AG09319 (cell line): ENCODE results near the gene SAMD11.

Source experiments
- DNase-seq: peaks from one replicate; pipeline ENCODE4 v3.0.0-alpha.2; 2010; ENCODE audit warnings: low read depth; ENCODE audit errors: extremely low read depth
- CTCF ChIP-seq: IDR thresholded peaks from 2 replicates; pipeline ENCODE4 v1.5.1; 2011; ENCODE audit warnings: low read depth, mild to moderate bottlenecking, inconsistent platforms, low read length, moderate library complexity

The SAMD11 gene

GRCh38 chr1:914131-914890 is 9.4 kb upstream of the SAMD11 start:
- TF ChIP-seq CTCF: no peak
- no peak for DNase-seq

- no peak for TF ChIP-seq CTCF
- no peak for DNase-seq
These were observed 8.8 kb upstream of the SAMD11 start for GRCh38 chr1:914891-915280.

- DNase-seq: no peak
- no peak for TF ChIP-seq CTCF
These were observed 8.2 kb upstream of the SAMD11 start for GRCh38 chr1:915295-916172.

- DNase-seq: no peak
These were observed 7.3 kb upstream of the SAMD11 start for GRCh38 chr1:916173-917075.

GRCh38 chr1:917076-917459 is 6.7 kb upstream of the SAMD11 start:
- no peak for TF ChIP-seq CTCF
- no peak for DNase-seq

More at GRCh38 chr1:916173-917075, 7.3 kb upstream of the SAMD11 start:
- TF ChIP-seq CTCF: no peak

- TF ChIP-seq CTCF: no peak
- DNase-seq: no peak
These were observed 6.1 kb upstream of the SAMD11 start for GRCh38 chr1:917466-918091.
